ENCODE data around the gene EGFL8. TPM values are rescaled to one million over a fixed set of nuclear protein-coding genes. Genes with fewer than 3 reads are reported as not detected.
A peak's percentile ranks its signal among the peaks of the same experiment; 100 is the strongest.

The EGFL8 gene
- total and polyA plus RNA-seq, 9 of the 15 experiments (the other 6 are each of a cell fraction or from before 2014, with no cell fraction given), result 2.2 to 47.4 (median 14.2) TPM

GRCh38 chr6:32167761-32168262, 3.4 kb downstream of the EGFL8 start (continued):
- peak; percentile 99 for TF ChIP-seq DMBX1 (CRISPR knock-in tag; IDR thresholded peaks at IDR 0.05; ENCODE audit: borderline replicate concordance)
- peak; percentile 79 for TF ChIP-seq HES1 (IDR thresholded peaks at IDR 0.05; ENCODE audit: low read depth)
- no peak for TF ChIP-seq ZNF124 (CRISPR knock-in tag; IDR thresholded peaks at IDR 0.05)
- TF ChIP-seq USF1 (CRISPR knock-in tag; IDR thresholded peaks at IDR 0.05), result no peak
- peak; percentile 70; the same call in 1 of the 2 replicates for TF ChIP-seq KLF6 (CRISPR knock-in tag; IDR thresholded peaks at IDR 0.05; ENCODE audit: borderline replicate concordance)
- TF ChIP-seq FOXJ3 (CRISPR knock-in tag; IDR thresholded peaks at IDR 0.05), result no peak
- no peak for TF ChIP-seq NR0B1 (IDR thresholded peaks at IDR 0.05; ENCODE audit: partially characterized antibody)
- TF ChIP-seq MBD2 (IDR thresholded peaks at IDR 0.05; ENCODE audit: borderline replicate concordance, low read depth), result peak; percentile 78
- TF ChIP-seq ZNF707 (CRISPR knock-in tag; conservative IDR thresholded peaks at IDR 0.05), result peak; percentile 37; the same call in 1 of the 2 replicates
- no peak for TF ChIP-seq NFYB (IDR thresholded peaks at IDR 0.05; ENCODE audit: extremely low read depth, insufficient read length)
- peak; percentile 73 for TF ChIP-seq CCNT2 (IDR thresholded peaks at IDR 0.05; ENCODE audit: borderline replicate concordance, extremely low read depth, insufficient read length, low read depth, low read length)
- TF ChIP-seq SUPT5H (IDR thresholded peaks at IDR 0.05), result peak; percentile 64
- no peak for TF ChIP-seq CHD1 (IDR thresholded peaks at IDR 0.05; ENCODE audit: low read length)
- TF ChIP-seq HBP1 (CRISPR knock-in tag; IDR thresholded peaks at IDR 0.05), result no peak
- no peak for TF ChIP-seq E2F6 (IDR thresholded peaks at IDR 0.05; ENCODE audit: borderline replicate concordance in 1 of 2, extremely low read depth in 1 of 2, insufficient read depth in 1 of 2, insufficient read length in 1 of 2, low read depth in 1 of 2, low read length in 1 of 2, poor library complexity in 1 of 2, severe bottlenecking in 1 of 2)
- TF ChIP-seq ZNF384 (IDR thresholded peaks at IDR 0.05; ENCODE audit: low read depth, low read length), result no peak
- no peak for TF ChIP-seq ARHGAP35 (IDR thresholded peaks at IDR 0.05; ENCODE audit: partially characterized antibody)
- no peak for TF ChIP-seq ZNF507 (tag; conservative IDR thresholded peaks at IDR 0.05)
- TF ChIP-seq PTBP1 (IDR thresholded peaks at IDR 0.05; ENCODE audit: low read depth, low read length), result no peak
- no peak for TF ChIP-seq ATF2 (CRISPR knock-in tag; IDR thresholded peaks at IDR 0.05)
- TF ChIP-seq EHMT2 (IDR thresholded peaks at IDR 0.05), result peak; percentile 86
- TF ChIP-seq HDAC2 (IDR thresholded peaks at IDR 0.05), result peak; percentile 95; the same call in 1 of the 2 replicates
- TF ChIP-seq KLF10 (CRISPR knock-in tag; IDR thresholded peaks at IDR 0.05), result no peak

All from K562 (cell line).